Measurements from ENCODE around the gene UBXN11.
A peak's percentile ranks its signal among the peaks of the same experiment; 100 is the strongest.
"Not testable (repeated sequence)": the region's sequence is repeated elsewhere in the genome, so short reads cannot be mapped to it uniquely, and the experiment has no call there.

The UBXN11 gene

GRCh38 chr1:26302733-26303405, 3.6 kb downstream of the UBXN11 start:
- DNase-seq, result no peak

- no peak for DNase-seq
These were observed 5.7 kb downstream of the UBXN11 start for GRCh38 chr1:26300578-26301275.

- DNase-seq, result no peak
These were observed 8.7 kb downstream of the UBXN11 start for GRCh38 chr1:26297791-26298124.

GRCh38 chr1:26297057-26297790, 9.2 kb downstream of the UBXN11 start:
- no peak for DNase-seq

- DNase-seq, result no peak
These were observed 9.9 kb downstream of the UBXN11 start for GRCh38 chr1:26296340-26297056.

- no peak for DNase-seq
These were observed 11.0 kb downstream of the UBXN11 start for GRCh38 chr1:26295194-26296138.

- no peak for DNase-seq
These were observed 12.4 kb downstream of the UBXN11 start for GRCh38 chr1:26293911-26294463.

- DNase-seq, result not testable (repeated sequence)
These were observed 13.7 kb downstream of the UBXN11 start for GRCh38 chr1:26292735-26293134.

GRCh38 chr1:26291939-26292338, 14.5 kb downstream of the UBXN11 start:
- DNase-seq, result no peak

GRCh38 chr1:26291433-26291832, 15.0 kb downstream of the UBXN11 start:
- no peak for DNase-seq

- DNase-seq, result no peak
These were observed 15.6 kb downstream of the UBXN11 start for GRCh38 chr1:26290882-26291261.

GRCh38 chr1:26290122-26290881, 16.1 kb downstream of the UBXN11 start:
- no peak for DNase-seq

- no peak for DNase-seq
These were observed 17.0 kb downstream of the UBXN11 start for GRCh38 chr1:26289158-26290059.

- peak; percentile 39 for DNase-seq
These were observed 18.0 kb downstream of the UBXN11 start for GRCh38 chr1:26288311-26288941.

GRCh38 chr1:26287811-26288210, 18.6 kb downstream of the UBXN11 start:
- no peak for DNase-seq

- DNase-seq, result no peak
These were observed 19.3 kb downstream of the UBXN11 start for GRCh38 chr1:26287033-26287711.

- no peak for DNase-seq
These were observed 20.4 kb downstream of the UBXN11 start for GRCh38 chr1:26286064-26286416.

GRCh38 chr1:26285366-26286063, 20.9 kb downstream of the UBXN11 start:
- no peak for DNase-seq

Measured in NCI-H446 treated with DMSO at 0.1 percent for 48 hours (cell line).